CD4-positive, alpha-beta T cell (primary cell): Measurements from ENCODE around the gene HES4. TPM values are rescaled to one million over a fixed set of nuclear protein-coding genes. Genes with fewer than 3 reads are reported as not detected.
"Not testable (repeated sequence)": the region's sequence is repeated elsewhere in the genome, so short reads cannot be mapped to it uniquely, and the experiment has no call there.

ENCODE experiments used
- ATAC-seq: fragments of 200-7000 bp; cut with Tn5 transposase; one replicate; pipeline ENCODE4 v1.10.0; 2022; ENCODE audit warnings: mild to moderate bottlenecking; ENCODE audit not compliant: poor library complexity
- CTCF ChIA-PET: fragments of 350-600 bp; sonication (Branson Sonifier 250); formaldehyde crosslinking; loops from one replicate; lab custom pipeline; 2021; ENCODE audit warnings: antibody characterized with exemption, inconsistent platforms; lab: Charles Lee
- POLR2A ChIA-PET: fragments of 350-600 bp; sonication (Branson Sonifier 250); formaldehyde crosslinking; loops from one replicate; lab custom pipeline; 2021; ENCODE audit warnings: antibody characterized with exemption, inconsistent platforms; lab: Charles Lee
- DNase-seq, 14 experiments: peaks; one replicate each; pipeline ENCODE4 v3.0.0-alpha.2; 2013 to 2020; ENCODE audit warnings: mixed read lengths in 2 of 14
- H3K27ac ChIP-seq, 2 donors: one replicate each; pipeline versions ENCODE4 v1.5.1 to v1.7.0; 2013; ENCODE audit warnings: low read length in 2 of 2, low read depth in 1 of 2, mild to moderate bottlenecking in 1 of 2
- H3K27me3 ChIP-seq, 2 experiments: 1 replicate in 1 of 2; 2 replicates in 1 of 2; pipeline versions ENCODE4 v1.6.1 to v1.7.0; 2013; ENCODE audit warnings: low read length in 2 of 2, control low read depth in 1 of 2, mild to moderate bottlenecking in 1 of 2, moderate library complexity in 1 of 2; ENCODE audit not compliant: insufficient read depth in 2 of 2, control insufficient read depth in 1 of 2
- H3K36me3 ChIP-seq: one replicate; pipeline ENCODE4 v1.6.1; 2013; ENCODE audit warnings: low read length, control low read depth; ENCODE audit not compliant: insufficient read depth
- H3K4me1 ChIP-seq: one replicate; pipeline ENCODE4 v1.6.1; 2013; ENCODE audit warnings: low read length, control low read depth; ENCODE audit not compliant: insufficient read depth
- H3K4me3 ChIP-seq: one replicate; pipeline ENCODE4 v1.5.1; 2013; ENCODE audit warnings: mild to moderate bottlenecking, low read length, moderate library complexity
- H3K9me3 ChIP-seq, 2 experiments: 1 replicate in 1 of 2; 2 replicates in 1 of 2; pipeline versions ENCODE4 v1.6.1 to v1.7.0; 2013; ENCODE audit warnings: low read length in 2 of 2, mild to moderate bottlenecking in 2 of 2, control low read depth in 1 of 2, moderate library complexity in 1 of 2; ENCODE audit not compliant: control insufficient read depth in 1 of 2, insufficient read depth in 1 of 2
- H3K27ac Mint-ChIP-seq: one replicate; pipeline ENCODE4 v1.8.0; 2020; ENCODE audit warnings: mixed read lengths
- H3K27me3 Mint-ChIP-seq: one replicate; pipeline ENCODE4 v1.8.0; 2021; ENCODE audit warnings: mixed read lengths
- H3K36me3 Mint-ChIP-seq: one replicate; pipeline ENCODE4 v1.8.0; 2021; ENCODE audit warnings: low read depth, mixed read lengths
- H3K4me1 Mint-ChIP-seq: one replicate; pipeline ENCODE4 v1.8.0; 2021; ENCODE audit warnings: low read depth, mixed read lengths
- H3K4me3 Mint-ChIP-seq: one replicate; pipeline ENCODE4 v1.8.0; 2020; ENCODE audit warnings: mild to moderate bottlenecking, mixed read lengths
- H3K9me3 Mint-ChIP-seq: one replicate; pipeline ENCODE4 v1.8.0; 2020; ENCODE audit warnings: mixed read lengths
- CTCF ChIP-seq: fragments of 200-600 bp; IDR thresholded peaks from one replicate; pipeline ENCODE4 v1.8.0; 2022; ENCODE audit warnings: antibody characterized with exemption, mild to moderate bottlenecking
- intact Hi-C, 2 experiments: fragments of 100-400 bp; cut with DNase I in 1 of 2; cut with micrococcal nuclease in 1 of 2; formaldehyde crosslinking; loops; one replicate each; pipeline versions ENCODE4 v1.15.1 to v1.9.0; 2023 to 2025; cut with DNase I, micrococcal nuclease
- total RNA-seq, 174 experiments: library from RNA in 2 of 174; stranded (reverse) in 2 of 174; gene quantifications; one replicate each; pipeline ENCODE4 v1.2.3 and lab custom pipeline; 2021 to 2026

The HES4 gene
- total RNA-seq, 2 experiments from 2014 or later, result 29.0 to 30.9 TPM

GRCh38 chr1:995665-996633 lies 3.9 kb downstream of the HES4 start:
- Mint-ChIP-seq H3K27me3 (peaks cover 33% of the 10 kb centered on the region), H3K27ac (peak overlapping the region; percentile 72), H3K36me3 (peaks cover 4% of the 10 kb centered on the region), H3K4me1 (peaks cover 14% of the 10 kb centered on the region), H3K9me3 (peaks cover 4% of the 10 kb centered on the region), H3K4me3 (no peak overlapping the region)
- no peak for ATAC-seq
- H3K36me3 ChIP-seq, result no peaks in the 10 kb centered on the region
- H3K27me3 ChIP-seq, result peaks cover 21 to 29% of the 10 kb centered on the region in 2 experiments
- peak in 1 of 14 experiments; percentile 46 for DNase-seq
- peaks cover 31% of the 10 kb centered on the region for H3K4me1 ChIP-seq
- intact Hi-C loops, result no loop called here
- H3K4me3 ChIP-seq, result no peak overlapping the region
- peaks cover 0 to 23% of the 10 kb centered on the region in 2 experiments for H3K9me3 ChIP-seq
- no peak overlapping the region for H3K27ac ChIP-seq
- CTCF ChIA-PET, result no interaction called here
- TF ChIP-seq CTCF, result no peak
- POLR2A ChIA-PET, result interaction anchor here (1.0 kb wide), 1 partner anchor 20 kb away, joined by 4 read pairs; no protein-coding TSS in a partner anchor

- peaks cover 15 to 17% of the 10 kb centered on the region in 2 experiments for H3K27me3 ChIP-seq
- ChIA-PET POLR2A (interaction anchor here (0.7 kb wide), 1 partner anchor 566 kb away, joined by 3 read pairs; no protein-coding TSS in a partner anchor), CTCF (interaction anchor here (1.1 to 1.4 kb wide), 2 partner anchors 10 to 24 kb away, joined by 3 to 4 read pairs; no protein-coding TSS in a partner anchor)
- Mint-ChIP-seq H3K27me3 (peaks cover 28% of the 10 kb centered on the region), H3K4me1 (peaks cover 10% of the 10 kb centered on the region)
- intact Hi-C loops, H3K36me3 Mint-ChIP-seq, H3K27ac Mint-ChIP-seq, H3K27ac ChIP-seq, H3K4me3 Mint-ChIP-seq, H3K36me3 ChIP-seq, H3K4me3 ChIP-seq, H3K9me3 Mint-ChIP-seq, ATAC-seq: not testable (repeated sequence)
- H3K9me3 ChIP-seq, result peaks cover 0 to 20% of the 10 kb centered on the region in 2 experiments
- H3K4me1 ChIP-seq, result peaks cover 19% of the 10 kb centered on the region
- DNase-seq, result peak in 1 of 14 experiments; percentile 12
Measured at GRCh38 chr1:994546-994945, 5.4 kb downstream of the HES4 start.

- no peak overlapping the region for H3K4me3 ChIP-seq
- intact Hi-C loops, result no loop called here
- H3K27ac ChIP-seq, result no peak overlapping the region
- Mint-ChIP-seq H3K27ac (no peak overlapping the region), H3K9me3 (peaks cover 4% of the 10 kb centered on the region), H3K36me3 (no peaks in the 10 kb centered on the region), H3K4me3 (no peak overlapping the region), H3K4me1 (peaks cover 10% of the 10 kb centered on the region), H3K27me3 (peaks cover 28% of the 10 kb centered on the region)
- CTCF ChIA-PET, result interaction anchor here (1.4 kb wide), 1 partner anchor 9 kb away, joined by 4 read pairs; no protein-coding TSS in a partner anchor
- ATAC-seq (no peak), DNase-seq (peak in 1 of 14 experiments; percentile 17)
- no peak for TF ChIP-seq CTCF
- POLR2A ChIA-PET, result no interaction called here
- peaks cover 11% of the 10 kb centered on the region for H3K4me1 ChIP-seq
- no peaks in the 10 kb centered on the region for H3K36me3 ChIP-seq
- H3K27me3 ChIP-seq, result peaks cover 13 to 15% of the 10 kb centered on the region in 2 experiments
- H3K9me3 ChIP-seq, result peaks cover 0 to 20% of the 10 kb centered on the region in 2 experiments
Measured at GRCh38 chr1:993379-993995, 6.4 kb downstream of the HES4 start.
